Liver (tissue), 3 donors: ENCODE data around the gene NDUFAF7.
"Not testable (repeated sequence)": the region's sequence is repeated elsewhere in the genome, so short reads cannot be mapped to it uniquely, and the experiment has no call there.

ENCODE experiments used
- JUND ChIP-seq, 2 donors: IDR thresholded peaks; 2 replicates each; pipeline ENCODE4 v1.6.1; 2016; ENCODE audit warnings: antibody characterized with exemption in 2 of 2
- RAD21 ChIP-seq, 2 donors: IDR thresholded peaks; 2 replicates each; pipeline ENCODE4 v1.6.1; 2016; ENCODE audit warnings: antibody characterized with exemption in 2 of 2, mild to moderate bottlenecking in 2 of 2
- TF ChIP-seq, protein P1 (sequence below): fragments of 150-350 bp; IDR thresholded peaks from 2 replicates; pipeline ENCODE4 v1.5.1; 2017; ENCODE audit warnings: improper control_type of control experiment, low read depth, low read length; ENCODE audit not compliant: missing input control
- TF ChIP-seq, protein P2 (sequence below): IDR thresholded peaks from 2 replicates; pipeline ENCODE4 v1.6.1; 2016; ENCODE audit warnings: antibody characterized with exemption
- donor health status: healthy.
- donor health status: healthy.

DNA sequence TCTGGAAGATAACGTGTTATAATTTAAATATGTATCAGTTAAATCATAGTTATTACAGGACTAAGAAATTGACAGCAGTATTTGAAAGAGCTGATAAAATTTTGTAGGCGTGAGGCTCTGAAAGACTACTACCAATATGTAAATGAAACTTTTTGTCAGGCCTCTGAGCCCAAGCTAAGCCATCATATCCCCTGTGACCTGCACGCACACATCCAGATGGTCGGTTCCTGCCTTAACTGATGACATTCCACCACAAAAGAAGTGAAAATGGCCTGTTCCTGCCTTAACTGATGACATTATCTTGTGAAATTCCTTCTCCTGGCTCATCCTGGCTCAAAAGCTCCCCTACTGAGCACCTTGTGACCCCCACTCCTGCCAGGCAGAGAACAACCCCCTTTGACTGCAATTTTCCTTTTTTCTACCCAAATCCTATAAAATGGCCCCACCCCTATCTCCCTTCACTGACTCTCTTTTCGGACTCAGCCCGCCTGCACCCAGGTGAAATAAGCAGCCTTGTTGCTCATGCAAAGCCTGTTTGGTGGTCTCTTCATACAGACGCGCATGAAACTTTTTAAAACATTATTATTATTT is 26.3 kb upstream of the NDUFAF7 start:
- TF ChIP-seq, protein P1, sequence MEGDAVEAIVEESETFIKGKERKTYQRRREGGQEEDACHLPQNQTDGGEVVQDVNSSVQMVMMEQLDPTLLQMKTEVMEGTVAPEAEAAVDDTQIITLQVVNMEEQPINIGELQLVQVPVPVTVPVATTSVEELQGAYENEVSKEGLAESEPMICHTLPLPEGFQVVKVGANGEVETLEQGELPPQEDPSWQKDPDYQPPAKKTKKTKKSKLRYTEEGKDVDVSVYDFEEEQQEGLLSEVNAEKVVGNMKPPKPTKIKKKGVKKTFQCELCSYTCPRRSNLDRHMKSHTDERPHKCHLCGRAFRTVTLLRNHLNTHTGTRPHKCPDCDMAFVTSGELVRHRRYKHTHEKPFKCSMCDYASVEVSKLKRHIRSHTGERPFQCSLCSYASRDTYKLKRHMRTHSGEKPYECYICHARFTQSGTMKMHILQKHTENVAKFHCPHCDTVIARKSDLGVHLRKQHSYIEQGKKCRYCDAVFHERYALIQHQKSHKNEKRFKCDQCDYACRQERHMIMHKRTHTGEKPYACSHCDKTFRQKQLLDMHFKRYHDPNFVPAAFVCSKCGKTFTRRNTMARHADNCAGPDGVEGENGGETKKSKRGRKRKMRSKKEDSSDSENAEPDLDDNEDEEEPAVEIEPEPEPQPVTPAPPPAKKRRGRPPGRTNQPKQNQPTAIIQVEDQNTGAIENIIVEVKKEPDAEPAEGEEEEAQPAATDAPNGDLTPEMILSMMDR, result not testable (repeated sequence)
- not testable (repeated sequence) for TF ChIP-seq JUND, RAD21 (IDR thresholded peaks at IDR 0.05)
- TF ChIP-seq, protein P2, sequence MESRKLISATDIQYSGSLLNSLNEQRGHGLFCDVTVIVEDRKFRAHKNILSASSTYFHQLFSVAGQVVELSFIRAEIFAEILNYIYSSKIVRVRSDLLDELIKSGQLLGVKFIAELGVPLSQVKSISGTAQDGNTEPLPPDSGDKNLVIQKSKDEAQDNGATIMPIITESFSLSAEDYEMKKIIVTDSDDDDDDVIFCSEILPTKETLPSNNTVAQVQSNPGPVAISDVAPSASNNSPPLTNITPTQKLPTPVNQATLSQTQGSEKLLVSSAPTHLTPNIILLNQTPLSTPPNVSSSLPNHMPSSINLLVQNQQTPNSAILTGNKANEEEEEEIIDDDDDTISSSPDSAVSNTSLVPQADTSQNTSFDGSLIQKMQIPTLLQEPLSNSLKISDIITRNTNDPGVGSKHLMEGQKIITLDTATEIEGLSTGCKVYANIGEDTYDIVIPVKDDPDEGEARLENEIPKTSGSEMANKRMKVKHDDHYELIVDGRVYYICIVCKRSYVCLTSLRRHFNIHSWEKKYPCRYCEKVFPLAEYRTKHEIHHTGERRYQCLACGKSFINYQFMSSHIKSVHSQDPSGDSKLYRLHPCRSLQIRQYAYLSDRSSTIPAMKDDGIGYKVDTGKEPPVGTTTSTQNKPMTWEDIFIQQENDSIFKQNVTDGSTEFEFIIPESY, result not testable (repeated sequence)
